LNCAP (cell line): ENCODE measurements around the gene ALPP.

ENCODE experiments used
- CTCF ChIP-seq: fragments of 450-650 bp; IDR thresholded peaks from 2 replicates; pipeline ENCODE4 v1.5.1; 2017; ENCODE audit warnings: mild to moderate bottlenecking

The ALPP gene

GRCh38 chr2:232362174-232362900 lies 16.2 kb upstream of the ALPP start:
- TF ChIP-seq CTCF: no peak

- TF ChIP-seq CTCF: no peak
Observed at GRCh38 chr2:232363784-232364615, 14.6 kb upstream of the ALPP start.

- peak; percentile 52 for TF ChIP-seq CTCF
Observed at GRCh38 chr2:232365621-232366321, 12.8 kb upstream of the ALPP start.

GRCh38 chr2:232367016-232367415 lies 11.5 kb upstream of the ALPP start:
- no peak for TF ChIP-seq CTCF

- TF ChIP-seq CTCF: no peak
Observed at GRCh38 chr2:232367591-232368233, 10.8 kb upstream of the ALPP start.

- no peak for TF ChIP-seq CTCF
Observed at GRCh38 chr2:232368311-232368731, 10.2 kb upstream of the ALPP start.
